ENCODE data around the gene CNTFR.

CNTFR gene

GRCh38 chr9:34634551-34635248 is 45.2 kb upstream of the CNTFR start:
- Histone ChIP-seq H3K4me1 (peaks cover 5% of the 10 kb centered on the region), H3K9me3 (no peaks in the 10 kb centered on the region), H3K36me3 (peaks cover 10% of the 10 kb centered on the region), H3K27me3 (peaks cover 9% of the 10 kb centered on the region), H3K4me3 (ENCODE audit: low read depth, low read length) (no peak overlapping the region)
- DNase-seq = no peak
- TF ChIP-seq CTCF (IDR thresholded peaks at IDR 0.05; ENCODE audit: low read depth, low read length) = no peak

GRCh38 chr9:34633851-34634550 is 44.5 kb upstream of the CNTFR start:
- DNase-seq = peak; percentile 76
- Histone ChIP-seq H3K36me3 (peaks cover 10% of the 10 kb centered on the region), H3K4me3 (ENCODE audit: low read depth, low read length) (no peak overlapping the region), H3K27me3 (peaks cover 16% of the 10 kb centered on the region), H3K4me1 (peaks cover 5% of the 10 kb centered on the region), H3K9me3 (no peaks in the 10 kb centered on the region)
- peak; percentile 89 for TF ChIP-seq CTCF (IDR thresholded peaks at IDR 0.05; ENCODE audit: low read depth, low read length)

GRCh38 chr9:34633166-34633565 is 43.6 kb upstream of the CNTFR start:
- H3K4me3 ChIP-seq (ENCODE audit: low read depth, low read length) = no peak overlapping the region
- peaks cover 10% of the 10 kb centered on the region for H3K36me3 ChIP-seq
- no peak for DNase-seq
- H3K9me3 ChIP-seq = no peaks in the 10 kb centered on the region
- H3K4me1 ChIP-seq = peaks cover 3% of the 10 kb centered on the region
- peaks cover 25% of the 10 kb centered on the region for H3K27me3 ChIP-seq
- no peak for TF ChIP-seq CTCF (IDR thresholded peaks at IDR 0.05; ENCODE audit: low read depth, low read length)

GRCh38 chr9:34630402-34631154 is 41.1 kb upstream of the CNTFR start:
- Histone ChIP-seq H3K27me3 (peaks cover 45% of the 10 kb centered on the region), H3K36me3 (peaks cover 7% of the 10 kb centered on the region), H3K4me3 (ENCODE audit: low read depth, low read length) (no peak overlapping the region), H3K9me3 (no peaks in the 10 kb centered on the region), H3K4me1 (no peaks in the 10 kb centered on the region; the same call in 1 of the 2 replicates)
- TF ChIP-seq CTCF (IDR thresholded peaks at IDR 0.05; ENCODE audit: low read depth, low read length) = no peak
- no peak for DNase-seq

- Histone ChIP-seq H3K4me3 (ENCODE audit: low read depth, low read length) (no peak overlapping the region), H3K9me3 (no peaks in the 10 kb centered on the region), H3K4me1 (no peaks in the 10 kb centered on the region; the same call in 1 of the 2 replicates), H3K36me3 (no peaks in the 10 kb centered on the region), H3K27me3 (peaks cover 45% of the 10 kb centered on the region)
- DNase-seq = no peak
- no peak for TF ChIP-seq CTCF (IDR thresholded peaks at IDR 0.05; ENCODE audit: low read depth, low read length)
Observed at GRCh38 chr9:34629491-34629808, 39.9 kb upstream of the CNTFR start.

Data from BE2C (cell line).